Measurements from ENCODE around the gene UTS2.
A peak's percentile ranks its signal among the peaks of the same experiment; 100 is the strongest.

Gene UTS2

DNA sequence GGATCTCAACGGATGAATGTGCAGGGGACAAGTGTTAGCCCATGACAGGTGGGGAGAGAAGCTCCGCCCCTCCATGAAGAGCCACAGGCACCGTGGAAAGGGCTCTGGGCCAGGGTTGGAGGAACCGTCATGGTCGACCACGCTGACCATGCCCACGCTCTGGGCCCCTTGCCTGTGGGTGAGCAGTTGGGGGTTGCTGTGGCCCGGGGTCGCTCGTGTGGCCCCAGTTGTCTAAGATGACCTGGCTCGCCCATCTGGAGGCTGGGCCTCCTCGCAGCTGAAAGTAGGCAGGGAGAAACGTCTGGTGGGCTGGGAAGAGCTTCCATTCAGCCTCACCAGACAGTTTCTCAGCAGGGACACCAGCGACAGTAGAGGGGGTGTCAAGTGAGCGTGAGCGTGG lies 13.1 kb upstream of the UTS2 start:
- no peak overlapping the region for H3K27ac ChIP-seq
- no peak overlapping the region for H3K4me3 ChIP-seq

DNA sequence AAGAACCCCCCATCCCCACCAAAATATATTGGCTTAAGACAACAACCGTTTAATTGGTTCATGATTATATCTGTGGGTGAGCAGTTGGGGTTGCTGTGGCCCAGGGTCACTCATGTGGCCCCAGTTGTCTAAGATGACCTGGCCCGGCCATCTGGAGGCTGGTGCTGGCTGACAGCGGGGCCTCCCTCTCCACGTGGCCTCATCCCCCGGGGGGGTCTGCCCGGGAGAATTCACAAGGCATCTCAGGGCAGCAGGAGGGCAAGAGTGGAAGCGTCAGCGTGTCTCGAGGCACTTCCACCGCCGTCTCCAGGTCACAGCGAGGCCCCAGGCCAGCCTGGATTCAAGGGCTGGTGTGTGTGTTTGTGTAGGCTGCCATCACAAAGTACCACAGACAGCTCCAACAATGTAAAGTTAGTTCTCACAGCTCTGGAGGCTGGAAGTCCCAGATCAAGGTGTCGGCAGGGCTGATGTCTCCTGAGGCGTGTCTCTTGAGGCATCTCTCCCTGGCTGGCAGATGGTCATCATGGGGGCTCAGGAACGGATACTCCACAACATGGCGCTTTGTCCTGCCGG lies 11.0 kb upstream of the UTS2 start:
- Histone ChIP-seq H3K27ac (no peak overlapping the region), H3K4me3 (no peak overlapping the region)

DNA sequence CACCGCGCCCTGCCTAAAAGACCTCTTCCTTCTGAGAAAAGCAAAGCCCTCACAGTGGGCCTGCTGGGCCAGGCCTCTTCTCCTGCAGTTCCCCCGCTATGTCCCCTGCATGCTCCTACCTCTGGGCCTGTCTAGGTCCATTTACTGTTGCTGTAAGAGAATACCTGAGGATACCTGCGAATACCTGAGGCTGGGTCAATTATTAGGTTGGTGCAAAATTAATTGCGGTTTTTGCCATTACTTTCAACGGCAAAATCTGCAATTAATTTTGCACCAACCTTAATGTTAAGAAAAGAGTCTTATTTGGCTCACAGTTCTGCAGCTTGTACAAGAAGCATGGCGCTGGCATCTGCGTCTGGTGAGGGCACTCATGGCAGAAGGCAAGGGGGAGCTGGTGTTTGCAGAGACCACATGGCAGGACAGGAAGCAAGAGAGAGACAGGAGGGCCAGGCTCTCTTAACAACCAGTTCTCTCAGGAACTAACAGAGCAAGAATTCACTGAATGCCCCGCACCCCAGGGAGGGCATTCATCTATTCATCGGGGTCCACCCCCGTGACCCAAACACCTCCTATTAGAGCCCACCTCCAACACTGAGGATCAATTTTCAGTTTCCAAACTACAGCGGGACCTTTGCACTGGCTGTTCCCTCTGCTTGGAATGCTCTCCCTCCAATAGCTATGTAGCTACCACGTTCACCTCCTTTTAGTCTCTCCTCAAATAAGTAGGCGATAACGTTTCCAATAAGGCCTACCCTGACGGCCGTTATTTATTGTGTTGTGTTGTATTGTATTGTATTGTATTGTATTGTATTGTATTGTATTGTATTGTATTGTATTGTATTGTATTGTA lies 9.6 kb upstream of the UTS2 start:
- no peak overlapping the region for H3K27ac ChIP-seq
- no peak overlapping the region for H3K4me3 ChIP-seq

DNA sequence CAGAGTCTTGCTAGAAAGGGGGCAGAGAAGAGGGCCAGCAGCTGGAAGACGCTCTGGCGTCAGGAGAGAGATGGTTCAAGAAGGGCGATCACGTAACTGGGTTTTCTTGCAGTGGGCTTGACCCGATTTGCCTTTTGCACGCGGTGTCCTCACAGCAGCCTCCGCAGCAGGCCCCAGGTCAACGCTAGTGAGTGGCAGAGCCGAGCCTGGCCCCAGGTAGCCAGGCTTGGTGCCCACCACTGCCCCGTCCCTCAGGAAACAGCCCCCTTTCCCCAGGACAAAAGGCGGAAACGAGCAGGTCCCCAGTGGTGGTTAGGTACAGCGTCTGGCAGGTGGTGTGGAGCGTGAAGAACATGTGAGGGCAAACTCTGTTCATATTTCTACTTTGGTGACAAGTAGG lies 8.6 kb upstream of the UTS2 start:
- Histone ChIP-seq H3K4me3 (no peak overlapping the region), H3K27ac (no peak overlapping the region)

DNA sequence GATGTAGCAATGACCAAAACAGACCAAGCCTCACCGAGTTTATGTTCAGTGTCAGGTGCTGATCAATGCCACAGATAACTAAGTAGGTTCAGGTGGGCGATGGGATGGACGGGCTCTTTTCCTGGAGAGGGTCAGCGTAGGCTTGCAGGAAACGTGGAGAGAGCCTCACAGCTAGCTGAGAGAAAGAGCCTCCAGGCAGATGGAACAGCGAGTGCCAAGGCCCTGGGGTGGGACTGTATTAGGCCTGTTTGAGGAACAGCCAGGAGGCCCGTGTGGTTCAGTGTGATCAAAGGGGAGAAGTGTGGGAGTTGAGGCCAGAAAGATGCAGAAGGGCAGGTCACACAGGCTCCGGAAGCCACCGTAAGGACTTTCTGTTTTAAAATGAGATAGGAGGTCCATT lies 7.3 kb upstream of the UTS2 start:
- H3K4me3 ChIP-seq: no peak overlapping the region
- no peak overlapping the region for H3K27ac ChIP-seq

DNA sequence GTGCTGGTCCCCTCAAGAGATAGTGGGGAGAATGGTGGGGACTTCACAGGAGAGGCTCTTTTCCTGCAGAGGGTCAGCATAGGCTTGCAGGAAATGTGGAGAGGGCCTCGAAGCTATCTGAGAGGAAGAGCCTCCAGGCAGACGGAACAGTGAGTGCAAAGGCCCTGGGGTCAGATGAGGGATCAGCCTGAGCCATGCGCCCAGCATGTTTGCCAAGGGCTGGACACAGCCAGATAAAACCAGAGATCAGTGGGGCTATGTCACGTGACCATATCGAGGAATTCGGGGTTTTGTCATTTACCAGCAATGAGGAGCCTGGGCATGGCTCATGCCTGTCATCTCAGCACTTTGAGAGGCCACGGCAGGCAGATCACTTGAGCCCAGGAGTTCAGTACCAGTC lies 6.5 kb upstream of the UTS2 start:
- no peak overlapping the region for H3K4me3 ChIP-seq
- no peak overlapping the region for H3K27ac ChIP-seq

DNA sequence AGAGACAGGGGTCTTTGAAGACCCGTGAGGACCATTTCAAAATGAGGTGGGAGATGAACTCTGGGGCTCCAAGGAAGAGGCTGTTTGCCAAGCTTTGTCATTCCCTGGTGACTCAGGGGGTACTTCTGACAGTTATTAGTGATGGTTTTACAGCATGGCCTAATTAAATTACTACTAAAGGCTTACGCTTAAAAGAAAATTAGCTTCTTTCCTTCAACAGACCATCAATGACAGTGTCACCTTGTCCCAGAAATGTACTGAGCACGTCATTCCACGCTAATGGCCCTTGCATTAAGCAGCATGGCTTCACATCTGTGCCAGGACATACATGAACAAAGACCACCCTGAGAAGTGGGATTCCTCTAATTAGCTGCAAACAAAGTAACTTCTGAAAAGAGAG lies 5.1 kb upstream of the UTS2 start:
- H3K27ac ChIP-seq: no peak overlapping the region
- H3K4me3 ChIP-seq: no peak overlapping the region

DNA sequence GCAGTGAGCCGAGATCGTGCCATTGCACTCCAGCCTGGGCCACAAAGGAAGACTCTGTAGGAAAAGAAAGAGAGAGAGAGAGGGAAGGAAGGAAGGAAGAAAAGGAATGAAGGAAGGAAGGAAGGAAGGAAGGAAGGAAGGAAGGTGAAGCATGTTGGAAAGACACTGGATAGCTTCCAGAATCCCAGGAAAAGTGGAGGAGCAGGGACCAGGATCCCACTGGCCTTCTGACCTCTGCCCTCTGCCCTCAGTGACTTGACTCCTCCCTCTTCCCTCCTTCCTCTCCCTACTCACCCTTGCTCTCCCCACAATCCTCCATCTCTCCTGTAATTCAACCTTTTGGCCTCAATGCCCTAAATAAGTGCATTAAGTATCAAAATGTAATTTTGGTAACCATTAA lies 4.1 kb upstream of the UTS2 start:
- H3K27ac ChIP-seq: no peak overlapping the region

DNA sequence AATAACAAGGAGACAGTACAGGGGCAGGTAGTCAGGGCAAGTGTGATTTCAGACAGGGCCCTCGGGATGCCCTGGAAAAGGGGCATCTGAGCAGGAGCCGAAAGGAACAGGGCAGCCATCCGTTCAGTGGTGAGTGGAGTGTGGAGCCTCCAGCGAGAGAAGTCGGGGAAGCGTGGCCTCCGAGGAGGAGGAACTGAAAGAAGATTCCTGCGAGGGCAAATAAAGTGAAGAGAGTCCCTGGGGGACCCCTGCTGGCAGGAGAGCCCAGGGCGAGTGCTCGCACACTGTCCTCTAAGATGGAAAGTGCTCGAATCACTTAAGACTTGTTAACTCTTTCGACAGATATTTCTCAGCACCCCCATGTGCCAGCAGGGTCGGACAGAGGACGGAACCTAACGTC lies 3.5 kb upstream of the UTS2 start:
- no peak overlapping the region for H3K27ac ChIP-seq
- no peak overlapping the region for H3K4me3 ChIP-seq

More for the DNA sequence above, 4.1 kb upstream of the UTS2 start:
- no peak overlapping the region for H3K4me3 ChIP-seq

DNA sequence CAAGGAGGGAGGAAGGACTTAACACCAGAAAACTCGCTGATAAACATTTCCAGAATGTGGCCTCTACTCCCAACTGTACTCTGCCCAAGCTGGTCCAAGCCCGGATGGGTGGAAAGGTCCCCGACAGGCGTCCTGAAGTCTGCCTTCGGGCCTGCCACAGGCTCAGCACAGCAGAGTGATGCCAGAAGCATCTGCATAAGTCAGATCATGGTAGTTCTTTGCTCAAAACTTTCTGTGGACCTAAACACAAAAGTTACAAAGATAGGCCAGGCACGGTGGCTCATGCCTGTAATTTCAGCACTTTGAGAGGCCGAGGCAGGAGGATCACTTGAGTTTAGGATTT lies 790 bp upstream of the UTS2 start:
- no peak overlapping the region for H3K4me3 ChIP-seq
- H3K27ac ChIP-seq: no peak overlapping the region

DNA sequence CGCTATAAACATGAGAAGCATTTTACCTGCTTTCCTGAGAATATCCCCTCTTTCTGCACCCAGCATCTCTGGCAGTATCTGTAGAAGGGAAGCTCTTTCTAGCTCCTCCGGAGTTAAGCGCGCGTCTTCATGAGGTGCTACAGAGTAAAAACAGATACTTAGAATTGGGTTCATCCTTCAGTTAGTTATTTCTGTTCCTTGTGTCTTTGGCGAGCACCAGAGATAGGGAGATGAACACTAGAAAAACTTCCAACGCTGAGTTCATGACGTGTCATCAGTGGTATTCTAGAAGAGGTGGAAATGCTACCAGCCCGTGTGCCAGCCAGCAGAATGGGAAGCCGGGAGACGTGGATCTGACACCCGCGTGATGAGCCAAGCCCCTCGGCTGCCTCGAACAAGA lies 2.1 kb downstream of the UTS2 start:
- Histone ChIP-seq H3K4me3 (no peak overlapping the region), H3K27ac (no peak overlapping the region)

DNA sequence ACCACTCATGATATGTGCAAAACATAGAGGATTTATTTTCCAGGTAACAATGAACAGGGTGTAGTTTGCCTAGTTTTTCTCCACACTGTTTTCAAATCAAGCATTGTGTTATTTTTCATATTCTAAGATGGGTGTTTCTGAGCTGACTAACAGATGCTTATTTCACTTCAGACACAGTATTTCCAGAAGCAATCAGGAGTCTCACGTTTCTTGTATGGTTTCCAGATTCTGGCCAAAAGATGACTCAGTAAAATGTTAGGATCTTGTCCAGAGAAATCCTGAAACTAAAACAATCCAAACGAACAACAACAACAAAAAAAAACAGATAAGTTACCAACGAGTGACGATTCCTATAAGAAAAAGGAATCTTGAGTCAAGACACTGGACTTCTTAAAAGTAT lies 5.3 kb downstream of the UTS2 start:
- Histone ChIP-seq H3K27ac (no peak overlapping the region), H3K4me3 (no peak overlapping the region)

DNA sequence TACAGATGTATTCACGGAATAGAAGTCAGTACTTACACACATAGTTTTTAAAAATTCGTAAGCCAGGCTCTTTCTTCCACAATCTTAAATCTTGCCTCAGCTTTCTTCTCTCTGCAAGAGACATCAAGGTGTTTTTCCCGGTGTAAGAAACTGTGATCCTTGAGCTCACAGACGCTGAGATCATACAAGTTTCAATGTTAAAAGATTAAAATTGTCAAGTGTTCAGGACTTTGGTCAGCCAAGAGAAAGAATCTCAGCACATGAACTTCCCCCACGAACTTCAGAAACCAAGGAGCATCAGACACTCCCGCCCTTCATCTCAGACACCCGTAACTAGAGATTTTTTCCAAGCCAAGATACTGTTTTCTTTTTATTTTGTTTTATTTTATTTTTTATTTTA lies 6.2 kb downstream of the UTS2 start:
- no peak overlapping the region for H3K27ac ChIP-seq
- H3K4me3 ChIP-seq: no peak overlapping the region

DNA sequence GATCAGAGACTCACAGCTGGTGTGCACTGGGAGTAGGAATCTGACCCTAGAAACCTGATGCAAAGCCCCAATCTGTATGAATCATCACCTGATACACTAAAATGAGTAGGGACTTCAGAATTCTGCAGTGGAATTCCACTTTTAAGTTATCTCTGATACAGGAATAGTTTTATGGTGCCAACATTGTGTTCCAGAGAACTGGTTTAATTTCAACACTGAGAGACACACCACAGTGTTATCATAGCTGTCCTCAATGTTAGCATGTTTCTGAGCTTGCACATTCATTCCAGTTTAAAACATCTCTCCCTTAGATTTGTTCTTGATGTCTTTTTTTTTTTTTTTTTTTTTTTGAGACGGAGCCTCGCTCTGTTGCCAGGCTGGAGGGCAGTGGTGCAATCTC lies 7.1 kb downstream of the UTS2 start:
- no peak overlapping the region for H3K27ac ChIP-seq
- H3K4me3 ChIP-seq: no peak overlapping the region

DNA sequence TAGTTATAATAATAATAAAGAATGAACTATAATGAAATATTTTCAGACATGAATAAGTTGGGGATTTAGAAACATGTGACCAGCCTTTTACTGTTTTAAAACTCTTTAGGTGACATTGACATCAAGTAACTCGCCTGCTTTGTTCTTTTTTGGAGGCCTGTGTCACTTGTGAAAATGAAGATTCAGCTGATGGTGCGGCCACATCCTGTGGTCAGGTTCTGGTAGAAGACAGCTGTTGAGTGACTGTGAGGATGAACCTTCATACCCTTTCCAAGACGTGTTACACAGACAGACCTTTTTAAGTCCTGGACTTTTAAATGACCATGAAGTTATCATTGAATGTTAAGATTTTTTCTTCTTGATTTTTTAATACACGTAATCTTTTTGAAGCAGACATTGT lies 10.3 kb downstream of the UTS2 start:
- H3K4me3 ChIP-seq: no peak overlapping the region
- H3K27ac ChIP-seq: no peak overlapping the region

DNA sequence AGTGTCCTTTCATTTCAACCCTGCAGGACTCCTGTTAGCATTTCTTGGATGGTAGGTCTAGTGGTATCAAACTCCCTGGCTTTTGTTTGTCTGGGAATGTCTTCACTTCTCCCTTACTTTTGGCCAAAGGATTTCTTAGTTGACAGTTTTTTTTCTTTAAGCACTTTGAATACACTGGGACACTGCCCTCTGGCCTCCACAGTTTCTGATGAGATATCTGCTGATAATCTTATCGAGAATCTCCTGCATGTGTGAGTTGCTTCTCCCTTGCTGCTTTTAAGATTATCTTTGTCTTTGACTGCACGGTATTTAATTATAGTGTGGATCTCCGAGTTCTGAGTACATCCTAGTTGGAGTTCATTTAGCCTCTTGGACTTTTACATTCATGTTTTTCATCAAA lies 13.3 kb downstream of the UTS2 start:
- Histone ChIP-seq H3K4me3 (no peak overlapping the region), H3K27ac (no peak overlapping the region)

DNA sequence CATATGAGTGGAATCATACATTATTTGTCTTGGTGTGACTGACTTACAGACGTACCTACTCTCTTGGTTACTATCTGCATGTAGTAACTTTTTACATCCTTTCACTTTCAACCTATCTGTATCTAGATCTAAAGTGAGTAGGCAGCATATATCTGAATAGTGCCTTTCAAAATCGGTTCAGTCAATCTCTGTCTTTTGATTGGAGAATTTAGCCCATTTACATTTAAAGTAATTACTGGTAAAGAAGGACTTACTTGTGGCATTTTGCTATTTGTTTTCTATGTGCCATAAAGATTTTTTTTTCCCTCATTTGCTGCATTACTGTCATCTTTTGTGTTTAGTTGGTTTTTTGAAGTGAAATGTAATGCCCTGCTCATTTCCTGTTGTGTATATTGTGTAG lies 14.2 kb downstream of the UTS2 start:
- Histone ChIP-seq H3K4me3 (no peak overlapping the region), H3K27ac (no peak overlapping the region)

DNA sequence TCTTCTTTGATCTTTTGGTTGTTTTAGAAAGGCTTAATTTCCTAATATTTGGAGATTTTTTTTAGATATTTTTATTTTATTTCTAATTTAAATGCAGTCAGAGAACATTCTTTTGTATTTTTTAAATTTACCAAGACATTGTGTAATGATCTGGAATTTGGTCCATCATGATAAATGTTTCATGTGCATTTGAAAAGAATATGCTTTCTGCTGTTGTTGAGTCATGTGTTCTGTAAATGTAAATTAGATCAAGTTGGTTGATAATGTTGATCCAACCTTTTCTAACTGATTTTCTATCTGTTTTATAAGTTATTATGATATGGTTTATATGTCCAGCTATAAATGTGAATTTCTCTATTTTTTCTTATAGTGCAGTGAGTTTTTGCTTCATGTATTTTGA lies 19.8 kb downstream of the UTS2 start:
- no peak overlapping the region for H3K4me3 ChIP-seq

DNA sequence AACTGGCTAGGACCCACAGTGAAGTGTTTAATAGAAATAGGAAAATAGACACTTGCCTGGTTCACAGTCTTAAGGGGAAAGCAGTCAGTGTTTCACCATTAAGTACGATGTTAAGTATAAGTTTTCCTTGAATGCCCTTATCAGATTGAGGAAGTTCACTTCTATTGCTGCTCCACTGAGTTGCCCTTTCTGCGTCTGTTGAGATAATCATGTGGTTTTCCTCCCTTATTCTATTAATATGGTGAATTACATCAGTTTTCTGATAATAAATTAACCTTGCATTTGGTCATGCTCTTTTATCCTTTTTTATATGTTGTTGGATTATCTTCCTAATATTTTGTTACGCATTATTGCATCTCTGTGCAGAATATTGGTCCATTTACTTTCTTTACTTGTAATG lies 21.4 kb downstream of the UTS2 start:
- Histone ChIP-seq H3K27ac (no peak overlapping the region), H3K4me3 (no peak overlapping the region)

More for the DNA sequence above, 19.8 kb downstream of the UTS2 start:
- H3K27ac ChIP-seq: no peak overlapping the region

DNA sequence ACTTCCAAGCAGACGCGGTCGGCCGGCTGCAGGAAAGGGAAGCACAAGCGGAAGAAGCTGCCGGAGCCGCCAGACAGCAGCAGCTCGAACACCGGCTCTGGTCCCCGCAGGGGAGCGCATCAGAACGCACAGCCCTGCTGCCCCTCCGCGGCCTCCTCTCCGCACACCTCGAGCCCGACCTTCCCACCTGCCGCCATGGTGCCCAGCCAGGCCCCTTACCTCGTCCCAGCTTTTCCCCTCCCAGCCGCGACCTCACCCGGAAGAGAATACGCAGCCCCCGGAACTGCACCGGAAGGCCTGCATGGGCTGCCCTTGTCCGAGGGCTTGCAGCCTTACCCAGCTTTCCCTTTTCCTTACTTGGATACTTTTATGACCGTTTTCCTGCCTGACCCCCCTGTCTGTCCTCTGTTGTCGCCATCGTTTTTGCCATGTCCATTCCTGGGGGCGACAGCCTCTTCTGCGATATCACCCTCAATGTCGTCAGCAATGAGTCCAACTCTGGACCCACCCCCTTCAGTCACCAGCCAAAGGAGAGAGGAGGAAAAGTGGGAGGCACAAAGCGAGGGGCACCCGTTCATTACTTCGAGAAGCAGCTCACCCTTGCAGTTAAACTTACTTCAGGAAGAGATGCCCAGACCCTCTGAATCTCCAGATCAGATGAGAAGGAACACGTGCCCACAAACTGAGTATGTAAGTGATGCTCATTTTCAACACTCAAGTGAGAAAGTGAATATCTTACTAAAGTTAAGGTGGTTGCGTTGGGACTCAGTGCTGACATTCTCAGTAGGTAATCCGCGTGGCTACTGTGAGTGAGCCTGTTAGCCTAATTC lies 25.5 kb downstream of the UTS2 start:
- Histone ChIP-seq H3K4me3 (peak overlapping the region in 3 of 7 experiments; percentile 9 to 19 (median 12)), H3K27ac (peak overlapping the region in 4 of 21 experiments; percentile 5 to 57 (median 46))

DNA sequence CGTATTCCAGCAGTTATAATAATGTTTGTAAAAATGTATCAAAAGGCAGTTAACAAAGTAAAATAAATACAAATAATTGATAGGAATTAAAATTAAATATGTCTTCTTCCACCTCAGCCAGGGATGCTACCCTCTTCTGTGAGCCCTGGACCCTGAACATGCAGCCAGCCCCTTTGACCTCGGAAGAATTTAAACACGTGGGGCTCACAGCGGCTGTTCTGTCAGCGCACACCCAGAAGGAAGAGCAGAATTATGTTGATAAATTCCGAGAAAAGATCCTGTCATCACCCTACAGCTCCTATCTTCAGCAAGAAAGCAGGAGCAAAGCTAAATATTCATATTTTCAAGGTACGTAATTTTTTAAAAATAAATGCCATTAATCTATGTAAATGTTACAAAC lies 26.5 kb downstream of the UTS2 start:
- Histone ChIP-seq H3K27ac (no peak overlapping the region), H3K4me3 (no peak overlapping the region)
